ENCODE measurements around the gene SERPINB13. TPM values are rescaled to one million over a fixed set of nuclear protein-coding genes. Genes with fewer than 3 reads are reported as not detected.

Gene SERPINB13
- total RNA-seq, 3 donors from 2014 or later (not counting 1 experiment from before 2014, with no cell fraction given), result not detected

DNA sequence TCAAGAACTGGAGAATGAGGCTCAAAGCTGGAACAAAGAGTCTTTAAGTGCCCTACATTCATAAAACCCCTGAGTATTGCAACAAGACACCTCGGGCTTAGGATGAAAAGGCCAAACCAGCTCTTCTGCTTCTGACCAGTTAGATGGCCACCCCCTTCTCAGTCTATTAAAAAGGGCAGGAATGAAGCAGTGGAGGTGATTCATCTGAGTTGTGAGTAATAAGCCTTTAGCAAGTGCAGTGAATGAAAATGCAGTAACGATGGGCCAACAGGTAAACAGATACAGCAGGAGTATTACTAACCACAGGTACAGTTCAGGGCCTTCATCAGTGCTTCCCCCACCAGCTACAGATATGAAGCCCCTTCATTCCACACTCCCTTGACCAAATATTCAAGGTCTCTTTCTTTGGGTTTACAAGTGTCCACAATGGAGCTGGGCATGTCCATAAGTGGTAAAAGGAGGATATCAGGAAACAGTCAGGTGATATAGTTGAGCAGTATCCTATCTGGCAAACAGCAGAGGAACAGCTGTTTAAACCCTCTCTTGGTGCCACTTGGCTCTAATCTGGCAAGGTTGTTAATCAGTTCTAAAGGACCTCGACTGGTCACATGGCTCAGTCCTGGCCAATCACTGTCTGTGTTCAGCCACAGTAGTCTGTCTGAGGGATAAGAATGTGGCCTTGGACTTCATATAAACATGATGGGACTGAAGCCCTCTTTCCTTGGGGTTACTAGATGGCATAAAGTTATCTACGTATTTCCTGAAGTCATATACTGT, 17.8 kb downstream of the SERPINB13 start:
- intact Hi-C loops (cut with micrococcal nuclease), result no loop called here

DNA sequence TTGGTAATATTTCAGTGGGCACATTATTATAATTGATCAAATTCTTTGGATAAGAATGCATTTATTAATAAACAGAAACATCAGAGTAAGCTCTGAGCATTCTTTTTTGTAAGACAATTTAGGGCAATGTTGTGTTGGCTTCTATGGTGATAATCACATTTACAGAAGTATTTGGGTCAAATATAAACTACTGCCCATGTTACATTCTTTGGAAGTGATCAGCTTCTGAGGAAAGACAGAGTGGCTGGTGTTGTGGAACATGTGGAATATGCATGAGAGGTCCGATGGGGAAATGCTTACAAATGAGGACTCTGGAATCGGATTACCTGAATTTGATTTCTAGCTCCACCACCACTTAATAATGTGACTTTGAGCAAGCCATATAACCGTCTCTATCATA, 19.4 kb downstream of the SERPINB13 start:
- Mint-ChIP-seq H3K27ac (no peak overlapping the region), H3K4me1 (no peaks in the 10 kb centered on the region), H3K36me3 (no peaks in the 10 kb centered on the region), H3K27me3 (ENCODE audit: low read depth in 2 of 2) (peaks cover 2 to 8% of the 10 kb centered on the region in 2 donors), H3K9me3 (peaks cover 0 to 3% of the 10 kb centered on the region in 2 donors), H3K4me3 (no peak overlapping the region)
- Histone ChIP-seq H3K4me3 (ENCODE audit: low read length) (no peak overlapping the region), H3K27ac (ENCODE audit: low read length) (no peak overlapping the region), H3K36me3 (ENCODE audit: control insufficient read depth, insufficient read depth, low read length) (no peaks in the 10 kb centered on the region), H3K27me3 (ENCODE audit: control insufficient read depth, insufficient read depth, low read length) (no peaks in the 10 kb centered on the region), H3K9me3 (ENCODE audit: control insufficient read depth, insufficient read depth, low read length) (no peaks in the 10 kb centered on the region), H3K4me1 (ENCODE audit: control insufficient read depth, insufficient read depth, low read length) (no peaks in the 10 kb centered on the region)
- intact Hi-C loops (cut with micrococcal nuclease), result no loop called here
- TF ChIP-seq, protein P1, sequence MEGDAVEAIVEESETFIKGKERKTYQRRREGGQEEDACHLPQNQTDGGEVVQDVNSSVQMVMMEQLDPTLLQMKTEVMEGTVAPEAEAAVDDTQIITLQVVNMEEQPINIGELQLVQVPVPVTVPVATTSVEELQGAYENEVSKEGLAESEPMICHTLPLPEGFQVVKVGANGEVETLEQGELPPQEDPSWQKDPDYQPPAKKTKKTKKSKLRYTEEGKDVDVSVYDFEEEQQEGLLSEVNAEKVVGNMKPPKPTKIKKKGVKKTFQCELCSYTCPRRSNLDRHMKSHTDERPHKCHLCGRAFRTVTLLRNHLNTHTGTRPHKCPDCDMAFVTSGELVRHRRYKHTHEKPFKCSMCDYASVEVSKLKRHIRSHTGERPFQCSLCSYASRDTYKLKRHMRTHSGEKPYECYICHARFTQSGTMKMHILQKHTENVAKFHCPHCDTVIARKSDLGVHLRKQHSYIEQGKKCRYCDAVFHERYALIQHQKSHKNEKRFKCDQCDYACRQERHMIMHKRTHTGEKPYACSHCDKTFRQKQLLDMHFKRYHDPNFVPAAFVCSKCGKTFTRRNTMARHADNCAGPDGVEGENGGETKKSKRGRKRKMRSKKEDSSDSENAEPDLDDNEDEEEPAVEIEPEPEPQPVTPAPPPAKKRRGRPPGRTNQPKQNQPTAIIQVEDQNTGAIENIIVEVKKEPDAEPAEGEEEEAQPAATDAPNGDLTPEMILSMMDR (IDR thresholded peaks at IDR 0.05), result no peak
- WGBS (ENCODE audit: insufficient coverage), result no CpG with 5 or more reads among the region's 3 CpGs
- ATAC-seq (no peak), DNase-seq (no peak)

More for the DNA sequence above, 17.8 kb downstream of the SERPINB13 start:
- Histone ChIP-seq H3K9me3 (ENCODE audit: control insufficient read depth, insufficient read depth, low read length) (no peaks in the 10 kb centered on the region), H3K4me1 (ENCODE audit: control insufficient read depth, insufficient read depth, low read length) (no peaks in the 10 kb centered on the region), H3K36me3 (ENCODE audit: control insufficient read depth, insufficient read depth, low read length) (no peaks in the 10 kb centered on the region), H3K27ac (ENCODE audit: low read length) (no peak overlapping the region), H3K4me3 (ENCODE audit: low read length) (no peak overlapping the region), H3K27me3 (ENCODE audit: control insufficient read depth, insufficient read depth, low read length) (no peaks in the 10 kb centered on the region)
- Mint-ChIP-seq H3K4me1 (no peaks in the 10 kb centered on the region), H3K36me3 (no peaks in the 10 kb centered on the region), H3K27ac (no peak overlapping the region), H3K4me3 (no peak overlapping the region), H3K27me3 (ENCODE audit: low read depth in 2 of 2) (peaks cover 2 to 8% of the 10 kb centered on the region in 2 donors), H3K9me3 (peaks cover 0 to 3% of the 10 kb centered on the region in 2 donors)
- TF ChIP-seq, protein P1 (IDR thresholded peaks at IDR 0.05), result no peak
- 83% methylated on average over 4 of the region's 4 CpGs for WGBS (ENCODE audit: insufficient coverage)
- no peak for DNase-seq
- ATAC-seq, result peak in 1 of 3 donors; percentile 17

DNA sequence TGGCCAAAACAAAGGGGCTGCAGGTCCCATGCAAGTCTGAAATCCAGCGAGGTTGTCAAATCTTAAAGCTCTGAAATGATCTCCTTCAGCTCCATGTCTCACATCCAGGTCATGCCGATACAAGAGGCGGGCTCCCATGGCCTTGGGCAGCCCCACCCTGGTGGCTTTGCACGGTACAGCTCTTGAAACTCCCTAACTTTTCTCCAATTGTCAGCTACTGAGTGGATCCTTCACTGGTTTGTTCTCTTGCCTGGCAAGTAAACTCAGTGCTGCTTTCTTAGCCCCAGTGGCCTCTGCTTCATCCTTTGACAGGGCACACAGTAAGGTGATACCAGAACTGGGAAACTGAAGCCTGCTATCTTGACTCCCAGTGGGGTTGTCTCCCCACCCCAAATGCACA, 26.3 kb downstream of the SERPINB13 start:
- intact Hi-C loops (cut with micrococcal nuclease), result no loop called here
- Histone ChIP-seq H3K4me3 (ENCODE audit: low read length) (no peak overlapping the region), H3K27ac (ENCODE audit: low read length) (no peak overlapping the region), H3K27me3 (ENCODE audit: control insufficient read depth, insufficient read depth, low read length) (no peaks in the 10 kb centered on the region), H3K9me3 (ENCODE audit: control insufficient read depth, insufficient read depth, low read length) (no peaks in the 10 kb centered on the region), H3K36me3 (ENCODE audit: control insufficient read depth, insufficient read depth, low read length) (no peaks in the 10 kb centered on the region), H3K4me1 (ENCODE audit: control insufficient read depth, insufficient read depth, low read length) (no peaks in the 10 kb centered on the region)
- H3K4me3 Mint-ChIP-seq, result no peak overlapping the region
- no peaks in the 10 kb centered on the region for H3K9me3 Mint-ChIP-seq
- ATAC-seq, result no peak
- TF ChIP-seq, protein P1 (IDR thresholded peaks at IDR 0.05), result no peak
- H3K36me3 Mint-ChIP-seq, result no peaks in the 10 kb centered on the region
- no peak for DNase-seq
- H3K27me3 Mint-ChIP-seq (ENCODE audit: low read depth in 2 of 2), result peaks cover 6 to 11% of the 10 kb centered on the region in 2 donors
- no peak overlapping the region for H3K27ac Mint-ChIP-seq
- no peaks in the 10 kb centered on the region for H3K4me1 Mint-ChIP-seq
- WGBS (ENCODE audit: insufficient coverage), result 86% methylated on average over 4 of the region's 4 CpGs

Measured in natural killer cell (primary cell).